ENCODE data around the gene MSMB. TPM values are rescaled to one million over a fixed set of nuclear protein-coding genes. Genes with fewer than 3 reads are reported as not detected.

MSMB gene
- total and polyA plus RNA-seq, 9 of the 15 experiments (the other 6 are each of a cell fraction or from before 2014, with no cell fraction given) = 0.21 to 0.60 TPM; not detected in 7

DNA sequence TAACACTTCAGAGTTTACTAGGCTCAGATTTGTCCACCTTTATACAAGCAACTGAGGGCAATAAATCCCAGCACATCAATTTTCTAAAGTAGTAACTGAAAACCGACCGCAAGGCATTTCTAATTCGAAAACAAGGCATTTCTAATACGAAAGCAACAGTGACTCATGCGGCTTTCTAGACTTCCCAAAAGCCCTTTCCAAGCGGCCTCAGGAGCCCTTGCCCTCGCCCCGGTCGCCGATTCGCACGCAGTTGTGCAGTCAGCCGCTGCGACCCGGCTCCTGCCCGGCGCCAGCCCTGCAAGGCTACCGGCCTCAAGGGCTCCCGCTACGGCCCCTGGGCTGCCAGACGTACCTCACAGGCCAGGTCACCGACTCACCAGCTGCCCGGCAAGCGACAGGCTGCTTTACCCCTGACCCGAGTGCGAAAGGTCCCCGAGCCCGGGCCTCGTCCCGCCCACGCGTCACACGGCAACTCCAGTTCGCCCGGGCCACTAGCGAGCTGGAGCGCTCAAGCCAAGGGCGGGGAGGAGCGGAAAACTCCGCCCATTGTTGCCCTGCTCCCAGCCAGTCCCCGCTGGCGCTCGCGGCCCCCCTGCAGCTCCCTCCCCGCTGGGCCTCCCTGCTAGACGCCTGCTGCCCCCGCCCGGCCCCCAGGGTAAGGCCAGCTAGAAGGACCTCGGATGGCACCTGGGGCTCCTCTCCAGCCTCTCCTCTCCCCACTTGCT, 22.9 kb downstream of the MSMB start (continued):
- TF ChIP-seq ZNF274 (IDR thresholded peaks at IDR 0.05; ENCODE audit: borderline replicate concordance, low read depth, low read length) = no peak
- TF ChIP-seq, protein P1, sequence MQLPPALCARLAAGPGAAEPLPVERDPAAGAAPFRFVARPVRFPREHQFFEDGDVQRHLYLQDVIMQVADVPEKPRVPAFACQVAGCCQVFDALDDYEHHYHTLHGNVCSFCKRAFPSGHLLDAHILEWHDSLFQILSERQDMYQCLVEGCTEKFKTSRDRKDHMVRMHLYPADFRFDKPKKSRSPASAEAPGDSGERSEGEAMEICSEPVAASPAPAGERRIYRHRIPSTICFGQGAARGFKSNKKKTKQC (CRISPR knock-in tag; IDR thresholded peaks at IDR 0.05) = peak; percentile 61; the same call in 1 of the 2 replicates
- no peak for TF ChIP-seq XRCC4 (IDR thresholded peaks at IDR 0.05; ENCODE audit: extremely low read depth, insufficient read depth, insufficient read length)
- TF ChIP-seq, protein P2, sequence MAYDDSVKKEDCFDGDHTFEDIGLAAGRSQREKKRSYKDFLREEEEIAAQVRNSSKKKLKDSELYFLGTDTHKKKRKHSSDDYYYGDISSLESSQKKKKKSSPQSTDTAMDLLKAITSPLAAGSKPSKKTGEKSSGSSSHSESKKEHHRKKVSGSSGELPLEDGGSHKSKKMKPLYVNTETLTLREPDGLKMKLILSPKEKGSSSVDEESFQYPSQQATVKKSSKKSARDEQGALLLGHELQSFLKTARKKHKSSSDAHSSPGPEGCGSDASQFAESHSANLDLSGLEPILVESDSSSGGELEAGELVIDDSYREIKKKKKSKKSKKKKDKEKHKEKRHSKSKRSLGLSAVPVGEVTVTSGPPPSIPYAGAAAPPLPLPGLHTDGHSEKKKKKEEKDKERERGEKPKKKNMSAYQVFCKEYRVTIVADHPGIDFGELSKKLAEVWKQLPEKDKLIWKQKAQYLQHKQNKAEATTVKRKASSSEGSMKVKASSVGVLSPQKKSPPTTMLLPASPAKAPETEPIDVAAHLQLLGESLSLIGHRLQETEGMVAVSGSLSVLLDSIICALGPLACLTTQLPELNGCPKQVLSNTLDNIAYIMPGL (CRISPR knock-in tag; IDR thresholded peaks at IDR 0.05) = peak; percentile 70; the same call in 1 of the 2 replicates
- TF ChIP-seq, protein P3, sequence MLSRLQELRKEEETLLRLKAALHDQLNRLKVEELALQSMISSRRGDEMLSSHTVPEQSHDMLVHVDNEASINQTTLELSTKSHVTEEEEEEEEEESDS (CRISPR knock-in tag; IDR thresholded peaks at IDR 0.05) = no peak
- TF ChIP-seq MAFK (IDR thresholded peaks at IDR 0.05; ENCODE audit: low read length) = no peak
- TF ChIP-seq CREB1 (IDR thresholded peaks at IDR 0.05) = peak; percentile 85; the same call in 1 of the 2 replicates
- peak; percentile 81 for TF ChIP-seq CREB1 (CRISPR knock-in tag; IDR thresholded peaks at IDR 0.05)
- TF ChIP-seq, protein P4, sequence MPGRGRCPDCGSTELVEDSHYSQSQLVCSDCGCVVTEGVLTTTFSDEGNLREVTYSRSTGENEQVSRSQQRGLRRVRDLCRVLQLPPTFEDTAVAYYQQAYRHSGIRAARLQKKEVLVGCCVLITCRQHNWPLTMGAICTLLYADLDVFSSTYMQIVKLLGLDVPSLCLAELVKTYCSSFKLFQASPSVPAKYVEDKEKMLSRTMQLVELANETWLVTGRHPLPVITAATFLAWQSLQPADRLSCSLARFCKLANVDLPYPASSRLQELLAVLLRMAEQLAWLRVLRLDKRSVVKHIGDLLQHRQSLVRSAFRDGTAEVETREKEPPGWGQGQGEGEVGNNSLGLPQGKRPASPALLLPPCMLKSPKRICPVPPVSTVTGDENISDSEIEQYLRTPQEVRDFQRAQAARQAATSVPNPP (IDR thresholded peaks at IDR 0.05; ENCODE audit: borderline replicate concordance, insufficient read depth, insufficient read length) = no peak
- peak; percentile 57; the same call in 1 of the 2 replicates for TF ChIP-seq HMG20B (CRISPR knock-in tag; IDR thresholded peaks at IDR 0.05)
- TF ChIP-seq, protein P5, sequence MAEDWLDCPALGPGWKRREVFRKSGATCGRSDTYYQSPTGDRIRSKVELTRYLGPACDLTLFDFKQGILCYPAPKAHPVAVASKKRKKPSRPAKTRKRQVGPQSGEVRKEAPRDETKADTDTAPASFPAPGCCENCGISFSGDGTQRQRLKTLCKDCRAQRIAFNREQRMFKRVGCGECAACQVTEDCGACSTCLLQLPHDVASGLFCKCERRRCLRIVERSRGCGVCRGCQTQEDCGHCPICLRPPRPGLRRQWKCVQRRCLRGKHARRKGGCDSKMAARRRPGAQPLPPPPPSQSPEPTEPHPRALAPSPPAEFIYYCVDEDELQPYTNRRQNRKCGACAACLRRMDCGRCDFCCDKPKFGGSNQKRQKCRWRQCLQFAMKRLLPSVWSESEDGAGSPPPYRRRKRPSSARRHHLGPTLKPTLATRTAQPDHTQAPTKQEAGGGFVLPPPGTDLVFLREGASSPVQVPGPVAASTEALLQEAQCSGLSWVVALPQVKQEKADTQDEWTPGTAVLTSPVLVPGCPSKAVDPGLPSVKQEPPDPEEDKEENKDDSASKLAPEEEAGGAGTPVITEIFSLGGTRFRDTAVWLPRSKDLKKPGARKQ (CRISPR knock-in tag; IDR thresholded peaks at IDR 0.05) = no peak
- TF ChIP-seq PHTF2 (CRISPR knock-in tag; IDR thresholded peaks at IDR 0.05) = no peak
- no peak for TF ChIP-seq DDX20 (tag; IDR thresholded peaks at IDR 0.05; ENCODE audit: low read depth)
- TF ChIP-seq TFAM (CRISPR knock-in tag; conservative IDR thresholded peaks at IDR 0.05) = no peak
- TF ChIP-seq BHLHE40 (IDR thresholded peaks at IDR 0.05; ENCODE audit: low read length) = peak; percentile 68
- TF ChIP-seq HLTF (IDR thresholded peaks at IDR 0.05) = no peak
- 0 out of 2 replicates have a peak, but pooled peaks have one; percentile 45 for TF ChIP-seq SMARCE1 (IDR thresholded peaks at IDR 0.05)
- TF ChIP-seq PPARD (CRISPR knock-in tag; IDR thresholded peaks at IDR 0.05) = no peak
- TF ChIP-seq, protein P6, sequence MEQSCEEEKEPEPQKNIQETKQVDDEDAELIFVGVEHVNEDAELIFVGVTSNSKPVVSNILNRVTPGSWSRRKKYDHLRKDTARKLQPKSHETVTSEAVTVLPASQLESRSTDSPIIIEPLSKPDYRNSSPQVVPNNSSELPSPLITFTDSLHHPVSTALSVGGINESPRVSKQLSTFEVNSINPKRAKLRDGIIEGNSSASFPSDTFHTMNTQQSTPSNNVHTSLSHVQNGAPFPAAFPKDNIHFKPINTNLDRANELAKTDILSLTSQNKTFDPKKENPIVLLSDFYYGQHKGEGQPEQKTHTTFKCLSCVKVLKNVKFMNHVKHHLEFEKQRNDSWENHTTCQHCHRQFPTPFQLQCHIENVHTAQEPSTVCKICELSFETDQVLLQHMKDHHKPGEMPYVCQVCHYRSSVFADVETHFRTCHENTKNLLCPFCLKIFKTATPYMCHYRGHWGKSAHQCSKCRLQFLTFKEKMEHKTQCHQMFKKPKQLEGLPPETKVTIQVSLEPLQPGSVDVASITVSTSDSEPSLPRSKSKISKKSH (CRISPR knock-in tag; IDR thresholded peaks at IDR 0.05) = no peak
- no peak for TF ChIP-seq ETV1 (tag; conservative IDR thresholded peaks at IDR 0.05; ENCODE audit: low read depth)
- no peak for TF ChIP-seq ZZZ3 (IDR thresholded peaks at IDR 0.05)
- TF ChIP-seq SIRT6 (IDR thresholded peaks at IDR 0.05; ENCODE audit: low read depth, low read length) = no peak
